ENCODE data around the gene MAD1L1. TPM values are rescaled to one million over a fixed set of nuclear protein-coding genes. Genes with fewer than 3 reads are reported as not detected.
"Not testable (repeated sequence)": the region's sequence is repeated elsewhere in the genome, so short reads cannot be mapped to it uniquely, and the experiment has no call there.

The MAD1L1 gene
- total and polyA plus RNA-seq, 2 of the 13 experiments (the other 11 are each of a cell fraction or from before 2014, with no cell fraction given) = 17.4 to 64.7 TPM

DNA sequence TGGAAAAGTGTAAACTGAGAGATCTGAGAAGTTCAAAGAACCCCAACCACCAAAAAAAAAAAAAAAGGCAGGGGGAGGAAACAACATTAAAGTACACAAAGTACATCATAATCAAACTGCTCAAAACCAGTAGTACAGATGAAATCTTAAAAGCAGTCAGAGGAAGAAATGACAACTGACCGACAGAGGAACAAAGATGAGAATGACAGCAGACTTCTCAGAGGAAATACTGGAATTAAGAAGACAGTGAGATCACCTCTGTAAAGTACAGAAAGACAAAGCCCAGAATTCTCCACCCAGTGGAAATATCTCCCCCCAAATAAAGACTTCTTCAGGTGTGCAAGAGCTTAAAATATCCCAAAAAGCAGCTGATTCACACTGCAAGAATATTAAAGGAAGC, 403.1 kb downstream of the MAD1L1 start:
- peak; percentile 98 for TF ChIP-seq ZNF317 (CRISPR knock-in tag; IDR thresholded peaks at IDR 0.05)
- BruUV-seq (replicated peaks); FAIRE-seq; H2AFZ ChIP-seq (ENCODE audit: low read length); H4K20me1 ChIP-seq (ENCODE audit: insufficient read depth, low read length); H3K9ac ChIP-seq (ENCODE audit: insufficient read depth, low read depth, low read length); CTCF ChIA-PET (ENCODE audit: low intra/inter-chr PET ratio, low total read pairs); ATAC-seq; H3K4me3 ChIP-seq (replicated peaks in 1 of 3; ENCODE audit: insufficient read depth in 1 of 3, low read depth in 2 of 3, low read length in 3 of 3); H3K27me3 ChIP-seq (ENCODE audit: control insufficient read depth in 1 of 2, insufficient read depth in 2 of 2, low read length in 2 of 2); DNase-seq (ENCODE audit: low spot score); H3K36me3 ChIP-seq (replicated peaks in 1 of 2; ENCODE audit: control insufficient read depth in 1 of 2, insufficient read depth in 2 of 2, low read length in 2 of 2); H3K79me2 ChIP-seq (ENCODE audit: insufficient read depth, low read length); POLR2A ChIA-PET; in situ Hi-C loops (cut with HindIII; ENCODE audit: extremely low pct_ligation_motif_present, low pct_unique_long_range_greater_than_20kb); H3K9me3 ChIP-seq (ENCODE audit: low read length); H3K4me2 ChIP-seq (ENCODE audit: low read depth, low read length); H3K27ac ChIP-seq (ENCODE audit: extremely low read length, insufficient read depth, low read length); intact Hi-C loops (cut with micrococcal nuclease; ENCODE audit: unreplicated experiment); H3K4me1 ChIP-seq (ENCODE audit: insufficient read depth, low read length): not testable (repeated sequence)
- 97% methylated on average over 1 of the region's 1 CpG for WGBS (ENCODE audit: low lambda C conversion rate)

DNA sequence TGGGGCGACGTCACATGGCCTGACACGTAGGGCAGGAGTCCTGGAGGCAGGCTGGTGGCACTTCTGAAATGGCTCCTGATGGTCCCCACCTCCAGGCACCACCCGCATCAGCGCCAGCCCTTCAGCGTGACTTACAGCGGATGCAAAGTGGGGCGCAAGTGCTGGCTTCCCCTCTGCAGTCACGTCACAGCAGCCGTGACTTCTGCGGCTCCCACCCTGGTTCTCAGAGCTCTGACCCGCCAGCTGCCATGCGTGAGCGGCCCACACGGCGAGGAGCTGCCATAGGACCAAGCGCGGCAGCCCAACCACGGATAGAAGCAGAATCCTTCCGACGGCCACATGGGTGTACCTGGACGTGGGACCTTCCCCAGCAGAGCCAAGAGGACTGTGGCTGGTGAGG, 403.6 kb downstream of the MAD1L1 start:
- ChIA-PET CTCF (ENCODE audit: low intra/inter-chr PET ratio, low total read pairs) (no interaction called here), POLR2A (no interaction called here)
- WGBS (ENCODE audit: low lambda C conversion rate) = 96% methylated on average over 14 of the region's 22 CpGs
- H2AFZ ChIP-seq (ENCODE audit: low read length) = no peak overlapping the region
- no peaks in the 10 kb centered on the region for H3K27me3 ChIP-seq (ENCODE audit: control insufficient read depth in 1 of 2, insufficient read depth in 2 of 2, low read length in 2 of 2)
- H3K27ac ChIP-seq (ENCODE audit: extremely low read length, insufficient read depth, low read length) = no peak overlapping the region
- no peak overlapping the region for H3K9ac ChIP-seq (ENCODE audit: insufficient read depth, low read depth, low read length)
- ATAC-seq (no peak), FAIRE-seq (no peak), DNase-seq (ENCODE audit: low spot score) (no peak)
- H4K20me1 ChIP-seq (ENCODE audit: insufficient read depth, low read length) = no peaks in the 10 kb centered on the region
- BruUV-seq (replicated peaks) = no TSS peak
- H3K36me3 ChIP-seq (replicated peaks in 1 of 2; ENCODE audit: control insufficient read depth in 1 of 2, insufficient read depth in 2 of 2, low read length in 2 of 2) = no peaks in the 10 kb centered on the region
- no peaks in the 10 kb centered on the region for H3K9me3 ChIP-seq (ENCODE audit: low read length)
- in situ Hi-C loops (cut with HindIII; ENCODE audit: extremely low pct_ligation_motif_present, low pct_unique_long_range_greater_than_20kb) (no loop called here), intact Hi-C loops (cut with micrococcal nuclease; ENCODE audit: unreplicated experiment) (no loop called here)
- no peak overlapping the region for H3K4me3 ChIP-seq (replicated peaks in 1 of 3; ENCODE audit: insufficient read depth in 1 of 3, low read depth in 2 of 3, low read length in 3 of 3)
- H3K4me2 ChIP-seq (ENCODE audit: low read depth, low read length) = no peak overlapping the region
- H3K79me2 ChIP-seq (ENCODE audit: insufficient read depth, low read length) = no peaks in the 10 kb centered on the region
- H3K4me1 ChIP-seq (ENCODE audit: insufficient read depth, low read length) = no peaks in the 10 kb centered on the region
- TF ChIP-seq, protein P1, sequence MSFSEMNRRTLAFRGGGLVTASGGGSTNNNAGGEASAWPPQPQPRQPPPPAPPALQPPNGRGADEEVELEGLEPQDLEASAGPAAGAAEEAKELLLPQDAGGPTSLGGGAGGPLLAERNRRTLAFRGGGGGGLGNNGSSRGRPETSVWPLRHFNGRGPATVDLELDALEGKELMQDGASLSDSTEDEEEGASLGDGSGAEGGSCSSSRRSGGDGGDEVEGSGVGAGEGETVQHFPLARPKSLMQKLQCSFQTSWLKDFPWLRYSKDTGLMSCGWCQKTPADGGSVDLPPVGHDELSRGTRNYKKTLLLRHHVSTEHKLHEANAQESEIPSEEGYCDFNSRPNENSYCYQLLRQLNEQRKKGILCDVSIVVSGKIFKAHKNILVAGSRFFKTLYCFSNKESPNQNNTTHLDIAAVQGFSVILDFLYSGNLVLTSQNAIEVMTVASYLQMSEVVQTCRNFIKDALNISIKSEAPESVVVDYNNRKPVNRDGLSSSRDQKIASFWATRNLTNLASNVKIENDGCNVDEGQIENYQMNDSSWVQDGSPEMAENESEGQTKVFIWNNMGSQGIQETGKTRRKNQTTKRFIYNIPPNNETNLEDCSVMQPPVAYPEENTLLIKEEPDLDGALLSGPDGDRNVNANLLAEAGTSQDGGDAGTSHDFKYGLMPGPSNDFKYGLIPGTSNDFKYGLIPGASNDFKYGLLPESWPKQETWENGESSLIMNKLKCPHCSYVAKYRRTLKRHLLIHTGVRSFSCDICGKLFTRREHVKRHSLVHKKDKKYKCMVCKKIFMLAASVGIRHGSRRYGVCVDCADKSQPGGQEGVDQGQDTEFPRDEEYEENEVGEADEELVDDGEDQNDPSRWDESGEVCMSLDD (CRISPR knock-in tag; IDR thresholded peaks at IDR 0.05; ENCODE audit: borderline replicate concordance) = no peak
- no peak for TF ChIP-seq ZNF773 (CRISPR knock-in tag; IDR thresholded peaks at IDR 0.05; ENCODE audit: borderline replicate concordance)
- no peak for TF ChIP-seq NCOR1 (IDR thresholded peaks at IDR 0.05; ENCODE audit: borderline replicate concordance, low read length)
- no peak for TF ChIP-seq IKZF4 (CRISPR knock-in tag; IDR thresholded peaks at IDR 0.05; ENCODE audit: borderline replicate concordance, low read depth, not compliant biosample characterization)
- TF ChIP-seq ZNF839 (CRISPR knock-in tag; IDR thresholded peaks at IDR 0.05; ENCODE audit: borderline replicate concordance) = no peak
- no peak for TF ChIP-seq ZNF557 (CRISPR knock-in tag; IDR thresholded peaks at IDR 0.05)
- TF ChIP-seq ZFY (CRISPR knock-in tag; IDR thresholded peaks at IDR 0.05) = no peak
- no peak for TF ChIP-seq NFE2 (CRISPR knock-in tag; IDR thresholded peaks at IDR 0.05)

DNA sequence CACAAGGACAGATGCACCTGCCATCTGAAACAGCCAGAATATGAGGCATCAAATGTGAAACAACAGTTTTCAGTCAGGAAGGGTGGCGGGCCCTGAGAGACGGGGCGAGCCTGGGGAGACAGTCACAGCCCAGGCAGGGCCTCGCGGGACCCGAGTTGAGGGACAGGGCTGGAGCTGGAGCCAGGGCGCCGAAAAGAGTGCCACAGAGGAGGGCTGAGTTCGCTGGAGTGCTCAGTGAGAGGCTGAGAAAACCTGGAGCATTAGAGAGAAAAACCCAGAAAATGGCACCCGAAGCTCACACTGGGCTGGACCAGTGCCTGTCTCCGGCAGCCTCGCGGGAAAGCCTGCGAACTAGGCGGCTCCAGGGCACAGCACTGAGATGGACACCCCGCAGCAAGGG, 404.6 kb downstream of the MAD1L1 start:
- H3K9me3 ChIP-seq (ENCODE audit: low read length); ATAC-seq; H3K79me2 ChIP-seq (ENCODE audit: insufficient read depth, low read length); DNase-seq (ENCODE audit: low spot score); H3K4me3 ChIP-seq (replicated peaks in 1 of 3; ENCODE audit: insufficient read depth in 1 of 3, low read depth in 2 of 3, low read length in 3 of 3); H3K27ac ChIP-seq (ENCODE audit: extremely low read length, insufficient read depth, low read length); BruUV-seq (replicated peaks); in situ Hi-C loops (cut with HindIII; ENCODE audit: extremely low pct_ligation_motif_present, low pct_unique_long_range_greater_than_20kb); H3K36me3 ChIP-seq (replicated peaks in 1 of 2; ENCODE audit: control insufficient read depth in 1 of 2, insufficient read depth in 2 of 2, low read length in 2 of 2); CTCF ChIA-PET (ENCODE audit: low intra/inter-chr PET ratio, low total read pairs); H3K9ac ChIP-seq (ENCODE audit: insufficient read depth, low read depth, low read length); FAIRE-seq; H3K4me1 ChIP-seq (ENCODE audit: insufficient read depth, low read length); POLR2A ChIA-PET; H3K27me3 ChIP-seq (ENCODE audit: control insufficient read depth in 1 of 2, insufficient read depth in 2 of 2, low read length in 2 of 2); H3K4me2 ChIP-seq (ENCODE audit: low read depth, low read length); H2AFZ ChIP-seq (ENCODE audit: low read length); H4K20me1 ChIP-seq (ENCODE audit: insufficient read depth, low read length); intact Hi-C loops (cut with micrococcal nuclease; ENCODE audit: unreplicated experiment): not testable (repeated sequence)
- WGBS (ENCODE audit: low lambda C conversion rate) = 96% methylated on average over 12 of the region's 16 CpGs

Data from HepG2 (cell line).